ENCODE results near the gene KCNK2.

DNA sequence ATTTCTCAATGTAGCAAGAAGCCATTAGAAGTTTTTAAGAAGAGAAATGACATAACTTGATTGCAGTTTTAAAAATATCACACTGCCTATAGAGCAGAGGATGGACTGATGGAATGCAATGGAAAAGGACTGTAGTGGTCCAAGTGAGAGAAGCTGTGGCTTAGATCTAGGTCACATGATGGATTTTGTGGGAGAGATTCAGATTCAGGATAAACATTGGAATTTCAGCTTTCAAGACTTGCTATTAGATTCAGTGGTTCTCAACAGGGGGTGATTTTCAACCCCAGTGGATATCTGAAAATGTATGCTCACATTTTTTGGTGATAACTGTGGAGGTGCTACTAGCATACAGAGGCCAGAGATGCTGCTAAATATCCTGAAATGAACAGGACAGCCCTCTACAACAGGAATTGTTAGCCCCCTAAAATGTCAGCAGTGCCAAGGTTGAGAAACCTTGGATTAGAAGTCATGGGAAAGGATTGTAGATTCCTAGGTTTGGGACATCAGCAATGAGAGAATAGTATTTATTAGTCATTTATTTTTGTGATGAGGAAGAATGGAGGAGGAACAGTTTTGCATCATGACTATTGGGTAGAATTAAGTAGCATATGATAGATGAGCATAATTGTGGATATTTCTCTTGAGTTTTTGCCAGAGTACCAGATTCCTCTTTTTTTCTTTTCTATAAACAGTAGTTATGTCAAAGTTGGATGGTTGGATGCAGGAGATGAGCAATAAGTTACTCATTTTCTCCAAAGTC, 30.1 kb upstream of the KCNK2 start:
- TF ChIP-seq, protein P1, sequence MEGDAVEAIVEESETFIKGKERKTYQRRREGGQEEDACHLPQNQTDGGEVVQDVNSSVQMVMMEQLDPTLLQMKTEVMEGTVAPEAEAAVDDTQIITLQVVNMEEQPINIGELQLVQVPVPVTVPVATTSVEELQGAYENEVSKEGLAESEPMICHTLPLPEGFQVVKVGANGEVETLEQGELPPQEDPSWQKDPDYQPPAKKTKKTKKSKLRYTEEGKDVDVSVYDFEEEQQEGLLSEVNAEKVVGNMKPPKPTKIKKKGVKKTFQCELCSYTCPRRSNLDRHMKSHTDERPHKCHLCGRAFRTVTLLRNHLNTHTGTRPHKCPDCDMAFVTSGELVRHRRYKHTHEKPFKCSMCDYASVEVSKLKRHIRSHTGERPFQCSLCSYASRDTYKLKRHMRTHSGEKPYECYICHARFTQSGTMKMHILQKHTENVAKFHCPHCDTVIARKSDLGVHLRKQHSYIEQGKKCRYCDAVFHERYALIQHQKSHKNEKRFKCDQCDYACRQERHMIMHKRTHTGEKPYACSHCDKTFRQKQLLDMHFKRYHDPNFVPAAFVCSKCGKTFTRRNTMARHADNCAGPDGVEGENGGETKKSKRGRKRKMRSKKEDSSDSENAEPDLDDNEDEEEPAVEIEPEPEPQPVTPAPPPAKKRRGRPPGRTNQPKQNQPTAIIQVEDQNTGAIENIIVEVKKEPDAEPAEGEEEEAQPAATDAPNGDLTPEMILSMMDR (conservative IDR thresholded peaks at IDR 0.05; ENCODE audit: low read length): no peak
- TF ChIP-seq EZH2phosphoT487 (IDR thresholded peaks at IDR 0.05; ENCODE audit: borderline replicate concordance): no peak
